WTC11 (cell line): Measurements from ENCODE around the gene SLC24A3. TPM values are rescaled to one million over a fixed set of nuclear protein-coding genes. Genes with fewer than 3 reads are reported as not detected.

Source experiments
- ATAC-seq: fragments of 200-7000 bp; cut with Tn5 transposase; 2 replicates; pipeline ENCODE4 v1.10.0; 2021; ENCODE audit warnings: mild to moderate bottlenecking, moderate library complexity
- CTCF ChIA-PET: fragments of 300-600 bp; sonication (Branson Sonifier 250); formaldehyde crosslinking; loops from one replicate; lab custom pipeline; 2021; ENCODE audit warnings: antibody characterized with exemption; lab: Charles Lee
- POLR2A ChIA-PET: fragments of 350-600 bp; sonication (Branson Sonifier 250); formaldehyde crosslinking; loops from one replicate; lab custom pipeline; 2021; ENCODE audit warnings: antibody characterized with exemption; lab: Charles Lee
- DNase-seq: peaks from one replicate; pipeline ENCODE4 v3.0.0; 2021; ENCODE audit warnings: low spot score
- H3K27ac Mint-ChIP-seq: 2 replicates; pipeline ENCODE4 v1.8.0; 2021; ENCODE audit warnings: mixed read lengths
- H3K27me3 Mint-ChIP-seq: 2 replicates; pipeline ENCODE4 v1.8.0; 2021; ENCODE audit warnings: low read depth, mild to moderate bottlenecking, moderate library complexity, mixed read lengths
- H3K36me3 Mint-ChIP-seq: 2 replicates; pipeline ENCODE4 v1.8.0; 2021; ENCODE audit warnings: mixed read lengths
- H3K4me1 Mint-ChIP-seq: 2 replicates; pipeline ENCODE4 v1.8.0; 2022; ENCODE audit warnings: mixed read lengths
- H3K4me3 Mint-ChIP-seq: 2 replicates; pipeline ENCODE4 v1.8.0; 2021; ENCODE audit warnings: mild to moderate bottlenecking, moderate library complexity, mixed read lengths
- H3K9me3 Mint-ChIP-seq: 2 replicates; pipeline ENCODE4 v1.8.0; 2021; ENCODE audit warnings: mixed read lengths
- CDX4 ChIP-seq: fragments of 250-450 bp; sonication (Bioruptor Pico); IDR thresholded peaks from 2 replicates; pipeline ENCODE4 v1.9.0; 2021; ENCODE audit warnings: moderate library complexity, mild to moderate bottlenecking, inconsistent platforms, borderline replicate concordance
- EMX1 ChIP-seq: fragments of 250-450 bp; sonication (Bioruptor Pico); IDR thresholded peaks from 2 replicates; pipeline ENCODE4 v1.8.0; 2021; ENCODE audit warnings: mild to moderate bottlenecking
- ERG ChIP-seq: fragments of 250-450 bp; sonication (Bioruptor Pico); IDR thresholded peaks from 2 replicates; pipeline ENCODE4 v1.8.0; 2021; ENCODE audit warnings: mild to moderate bottlenecking
- GABPB1 ChIP-seq: sonication (generic); formaldehyde crosslinking; IDR thresholded peaks from 2 replicates; pipeline ENCODE4 v1.8.1; 2023; ENCODE audit warnings: mild to moderate bottlenecking, missing genetic modification reagents
- HMGXB4 ChIP-seq: sonication (generic); formaldehyde crosslinking; IDR thresholded peaks from 2 replicates; pipeline ENCODE4 v1.8.1; 2023; ENCODE audit warnings: mild to moderate bottlenecking, moderate library complexity, missing genetic modification reagents
- IRF1 ChIP-seq: sonication (generic); formaldehyde crosslinking; IDR thresholded peaks from 2 replicates; pipeline ENCODE4 v1.8.0; 2023; ENCODE audit warnings: missing genetic modification reagents
- MAX ChIP-seq: sonication (generic); formaldehyde crosslinking; IDR thresholded peaks from 2 replicates; pipeline ENCODE4 v1.8.0; 2022; ENCODE audit warnings: mild to moderate bottlenecking, missing genetic modification reagents
- NFE2L1 ChIP-seq: sonication (generic); formaldehyde crosslinking; IDR thresholded peaks from 2 replicates; pipeline ENCODE4 v1.8.1; 2023; ENCODE audit warnings: missing genetic modification reagents
- NR1H2 ChIP-seq: sonication (generic); formaldehyde crosslinking; IDR thresholded peaks from 2 replicates; pipeline ENCODE4 v1.9.0; 2021; ENCODE audit warnings: mild to moderate bottlenecking, moderate library complexity, missing genetic modification reagents
- NR2C2 ChIP-seq: sonication (generic); formaldehyde crosslinking; IDR thresholded peaks from 2 replicates; pipeline ENCODE4 v1.8.0; 2022; ENCODE audit warnings: mild to moderate bottlenecking, missing genetic modification reagents
- NR3C1 ChIP-seq: sonication (generic); formaldehyde crosslinking; conservative IDR thresholded peaks from 2 replicates; pipeline ENCODE4 v1.8.1; 2023; ENCODE audit warnings: low read depth, mild to moderate bottlenecking, missing genetic modification reagents
- PRRX2 ChIP-seq: fragments of 250-450 bp; sonication (Bioruptor Pico); IDR thresholded peaks from 2 replicates; pipeline ENCODE4 v1.8.0; 2021; ENCODE audit warnings: mild to moderate bottlenecking
- RELA ChIP-seq: sonication (generic); formaldehyde crosslinking; IDR thresholded peaks from 2 replicates; pipeline ENCODE4 v1.8.1; 2022; ENCODE audit warnings: missing genetic modification reagents, mild to moderate bottlenecking, borderline replicate concordance
- ZNF317 ChIP-seq: sonication (generic); formaldehyde crosslinking; IDR thresholded peaks from 2 replicates; pipeline ENCODE4 v1.8.1; 2023; ENCODE audit warnings: low read depth, mild to moderate bottlenecking, moderate library complexity, missing genetic modification reagents, borderline replicate concordance
- ZNF425 ChIP-seq: fragments of 250-450 bp; sonication (Bioruptor Pico); conservative IDR thresholded peaks from 2 replicates; pipeline ENCODE4 v1.9.0; 2021; ENCODE audit warnings: mild to moderate bottlenecking
- ZNF532 ChIP-seq: fragments of 250-450 bp; sonication (Bioruptor Pico); IDR thresholded peaks from 2 replicates; pipeline ENCODE4 v1.9.0; 2021; ENCODE audit warnings: mild to moderate bottlenecking, borderline replicate concordance
- total RNA-seq: library from RNA; stranded (reverse); gene quantifications from 3 replicates; pipeline ENCODE4 v1.2.3, GENCODE V29; 2021
- TF ChIP-seq, protein P1 (sequence below): fragments of 250-450 bp; sonication (Bioruptor Pico); IDR thresholded peaks from 2 replicates; pipeline ENCODE4 v1.9.0; 2021; ENCODE audit warnings: mild to moderate bottlenecking

SLC24A3 gene
- total RNA-seq, 1 experiment from 2014 or later: 5.7 TPM

DNA sequence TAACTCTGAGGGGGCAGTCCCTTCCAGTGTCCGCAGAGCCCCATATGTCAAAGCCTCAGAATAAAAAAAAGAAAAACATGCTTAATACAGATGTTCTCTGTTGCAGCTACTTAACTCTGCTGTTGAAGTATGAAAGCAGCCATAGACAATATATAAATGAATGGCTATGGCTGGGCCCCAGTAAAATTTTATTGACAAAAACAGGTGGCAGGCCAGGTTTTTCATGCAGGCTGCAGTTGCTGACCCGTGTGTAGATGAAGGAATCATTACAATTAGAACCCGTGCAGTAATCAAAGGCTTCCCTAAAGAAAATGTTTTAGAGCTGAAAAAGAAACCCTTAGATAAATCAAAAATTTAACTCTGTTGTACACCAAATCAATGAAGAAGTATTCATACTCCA is 532.7 kb downstream of the SLC24A3 start (continued):
- TF ChIP-seq, protein P1, sequence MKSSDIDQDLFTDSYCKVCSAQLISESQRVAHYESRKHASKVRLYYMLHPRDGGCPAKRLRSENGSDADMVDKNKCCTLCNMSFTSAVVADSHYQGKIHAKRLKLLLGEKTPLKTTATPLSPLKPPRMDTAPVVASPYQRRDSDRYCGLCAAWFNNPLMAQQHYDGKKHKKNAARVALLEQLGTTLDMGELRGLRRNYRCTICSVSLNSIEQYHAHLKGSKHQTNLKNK (CRISPR knock-in tag): no peak
- TF ChIP-seq NR3C1 (CRISPR knock-in tag): no peak

DNA sequence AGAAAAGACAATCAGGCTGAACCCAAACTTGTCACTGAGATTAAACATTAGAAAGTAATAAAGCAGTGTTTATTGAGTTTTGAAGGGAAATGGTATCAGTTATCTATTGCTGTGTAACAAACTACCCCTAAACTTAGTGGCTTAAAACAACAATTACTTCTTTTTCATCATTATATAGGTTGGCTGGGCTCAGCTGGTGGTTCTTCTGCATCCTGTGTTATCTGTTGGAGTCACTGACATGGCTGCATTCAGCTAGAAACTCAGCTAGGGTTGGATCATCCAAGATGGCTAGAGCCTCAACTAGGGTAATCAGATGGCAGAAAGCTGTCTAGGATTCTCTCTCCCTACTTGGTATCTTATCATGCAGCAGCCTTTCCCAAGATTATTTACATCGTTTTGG is 533.1 kb downstream of the SLC24A3 start:
- no peak for ATAC-seq
- POLR2A ChIA-PET: no interaction called here
- TF ChIP-seq MAX (no peak), ZNF317 (CRISPR knock-in tag) (no peak), RELA (CRISPR knock-in tag) (no peak), HMGXB4 (CRISPR knock-in tag) (no peak)
- TF ChIP-seq, all 79 proteins: peak for 0
- H3K9me3 Mint-ChIP-seq: peaks cover 22% of the 10 kb centered on the region
- peaks cover 22% of the 10 kb centered on the region for H3K4me1 Mint-ChIP-seq
- H3K27me3 Mint-ChIP-seq: peaks cover 14% of the 10 kb centered on the region
- H3K4me3 Mint-ChIP-seq: no peak overlapping the region
- CTCF ChIA-PET: interaction anchor here (0.5 kb wide), 1 partner anchor 1374 kb away, joined by 4 read pairs; no protein-coding TSS in a partner anchor
- H3K27ac Mint-ChIP-seq: no peak overlapping the region
- peaks cover 9% of the 10 kb centered on the region for H3K36me3 Mint-ChIP-seq
- DNase-seq: no peak

DNA sequence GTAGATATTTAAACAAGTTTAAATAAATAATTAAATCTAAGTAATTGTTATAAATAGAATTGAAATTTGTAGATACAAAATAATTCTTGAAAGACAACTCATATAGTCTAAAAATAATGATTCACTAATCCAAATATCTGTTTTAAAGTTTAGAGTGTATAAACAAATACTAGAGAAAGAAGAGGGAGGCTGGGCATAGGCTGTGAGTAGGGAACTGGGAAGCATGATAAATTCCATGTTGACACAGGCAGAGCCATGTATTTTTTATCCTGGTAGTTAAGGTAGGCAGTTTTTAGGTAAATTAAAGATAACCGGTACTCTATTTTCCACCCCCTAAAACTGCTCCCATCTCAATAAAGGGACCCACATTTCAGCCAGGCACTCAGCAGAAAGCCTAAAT is 534.0 kb downstream of the SLC24A3 start:
- no peak overlapping the region for H3K4me3 Mint-ChIP-seq
- POLR2A ChIA-PET: no interaction called here
- no peak overlapping the region for H3K27ac Mint-ChIP-seq
- H3K9me3 Mint-ChIP-seq: peaks cover 22% of the 10 kb centered on the region
- ATAC-seq: no peak
- peaks cover 22% of the 10 kb centered on the region for H3K4me1 Mint-ChIP-seq
- CTCF ChIA-PET: no interaction called here
- peaks cover 22% of the 10 kb centered on the region for H3K27me3 Mint-ChIP-seq
- TF ChIP-seq CDX4 (CRISPR knock-in tag): no peak
- no peak for TF ChIP-seq NR2C2 (CRISPR knock-in tag)
- no peak for TF ChIP-seq ERG
- TF ChIP-seq IRF1 (CRISPR knock-in tag): no peak
- TF ChIP-seq EMX1: no peak
- TF ChIP-seq NR1H2 (CRISPR knock-in tag): no peak
- peaks cover 9% of the 10 kb centered on the region for H3K36me3 Mint-ChIP-seq
- DNase-seq: no peak

- CTCF ChIA-PET: no interaction called here
- DNase-seq (no peak), ATAC-seq (no peak)
- POLR2A ChIA-PET: no interaction called here
- Mint-ChIP-seq H3K4me1 (peaks cover 19% of the 10 kb centered on the region), H3K27me3 (peaks cover 27% of the 10 kb centered on the region), H3K9me3 (peaks cover 22% of the 10 kb centered on the region), H3K27ac (no peak overlapping the region), H3K36me3 (peaks cover 9% of the 10 kb centered on the region), H3K4me3 (no peak overlapping the region)
- no peak for TF ChIP-seq ERG
- no peak for TF ChIP-seq ZNF532 (CRISPR knock-in tag)
- TF ChIP-seq NR1H2 (CRISPR knock-in tag): no peak
- TF ChIP-seq PRRX2 (CRISPR knock-in tag): no peak
- no peak for TF ChIP-seq NFE2L1 (CRISPR knock-in tag)
- TF ChIP-seq ZNF425 (CRISPR knock-in tag): no peak
- no peak for TF ChIP-seq GABPB1
These were observed 535.5 kb downstream of the SLC24A3 start for GRCh38 chr20:19747903-19748302.
